Colonic mucosa (tissue), 4 donors: Measurements from ENCODE around the gene ZNF605. TPM values are rescaled to one million over a fixed set of nuclear protein-coding genes. Genes with fewer than 3 reads are reported as not detected.
"Not testable (repeated sequence)": the region's sequence is repeated elsewhere in the genome, so short reads cannot be mapped to it uniquely, and the experiment has no call there.

Experiments used
- DNase-seq: peaks from one replicate; pipeline ENCODE4 v3.0.0-alpha.2; 2020
- H3K27ac ChIP-seq: fragments of 200-600 bp; one replicate; pipeline ENCODE4 v1.8.0; 2021
- H3K27me3 ChIP-seq: fragments of 200-600 bp; one replicate; pipeline ENCODE4 v1.8.0; 2021
- H3K36me3 ChIP-seq: fragments of 200-600 bp; one replicate; pipeline ENCODE4 v1.8.0; 2021
- H3K4me1 ChIP-seq: fragments of 200-600 bp; one replicate; pipeline ENCODE4 v1.8.0; 2021; ENCODE audit warnings: mild to moderate bottlenecking
- H3K4me3 ChIP-seq: fragments of 200-600 bp; one replicate; pipeline ENCODE4 v1.8.0; 2021
- H3K9ac ChIP-seq, 2 donors: one replicate each; pipeline ENCODE4 v1.7.0; 2013; ENCODE audit warnings: control low read depth in 2 of 2, low read depth in 2 of 2, low read length in 2 of 2
- H3K9me3 ChIP-seq: fragments of 200-600 bp; one replicate; pipeline ENCODE4 v1.8.0; 2021
- intact Hi-C: fragments of 100-400 bp; cut with DNase I; formaldehyde crosslinking; loops from one replicate; pipeline ENCODE4 v1.14.1; 2022
- total RNA-seq, 2 donors: library from RNA; stranded (reverse); fragmentation: NEBNext Ultra II Directional in 1 of 2; extraction: Animal tissue kit (Norgen Biotek cat#: 25700) in 1 of 2; gene quantifications; one replicate each; pipeline ENCODE4 v1.2.1, GENCODE V29; 2021
- TF ChIP-seq, protein P1 (sequence below): fragments of 200-600 bp; IDR thresholded peaks from one replicate; pipeline ENCODE4 v1.8.0; 2022; ENCODE audit warnings: antibody characterized with exemption, mild to moderate bottlenecking
- donor health status: healthy.
- donor health status: DM: no; HTN: no; CAD: no.
- donor health status: DM: no; HTN: no; CAD: no.

Gene ZNF605
- total RNA-seq, 2 donors from 2014 or later = 7.5 to 8.3 TPM

DNA sequence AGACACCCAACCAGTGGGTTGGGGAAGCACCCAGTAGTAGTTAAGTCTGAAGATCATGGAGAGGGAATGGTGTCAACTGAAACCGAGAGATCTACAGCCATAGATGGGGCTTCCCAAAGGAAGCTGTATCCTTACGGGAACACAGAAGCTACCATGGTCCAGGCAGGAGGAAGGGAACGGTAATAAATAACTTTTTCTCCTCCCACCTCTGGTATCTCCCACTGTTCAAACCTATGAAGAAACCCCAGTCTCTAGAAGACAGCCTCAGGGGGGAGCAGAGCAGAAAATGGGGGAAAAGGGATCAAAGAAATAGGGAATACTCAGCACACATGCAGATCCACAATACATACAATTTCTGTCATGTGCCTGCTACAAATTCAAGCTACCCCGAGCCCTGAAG, 33.4 kb downstream of the ZNF605 start:
- intact Hi-C loops = no loop called here
- DNase-seq = no peak
- peaks cover 22% of the 10 kb centered on the region for H3K9me3 ChIP-seq
- H3K4me1 ChIP-seq = no peaks in the 10 kb centered on the region
- H3K27ac ChIP-seq = no peak overlapping the region
- TF ChIP-seq, protein P1, sequence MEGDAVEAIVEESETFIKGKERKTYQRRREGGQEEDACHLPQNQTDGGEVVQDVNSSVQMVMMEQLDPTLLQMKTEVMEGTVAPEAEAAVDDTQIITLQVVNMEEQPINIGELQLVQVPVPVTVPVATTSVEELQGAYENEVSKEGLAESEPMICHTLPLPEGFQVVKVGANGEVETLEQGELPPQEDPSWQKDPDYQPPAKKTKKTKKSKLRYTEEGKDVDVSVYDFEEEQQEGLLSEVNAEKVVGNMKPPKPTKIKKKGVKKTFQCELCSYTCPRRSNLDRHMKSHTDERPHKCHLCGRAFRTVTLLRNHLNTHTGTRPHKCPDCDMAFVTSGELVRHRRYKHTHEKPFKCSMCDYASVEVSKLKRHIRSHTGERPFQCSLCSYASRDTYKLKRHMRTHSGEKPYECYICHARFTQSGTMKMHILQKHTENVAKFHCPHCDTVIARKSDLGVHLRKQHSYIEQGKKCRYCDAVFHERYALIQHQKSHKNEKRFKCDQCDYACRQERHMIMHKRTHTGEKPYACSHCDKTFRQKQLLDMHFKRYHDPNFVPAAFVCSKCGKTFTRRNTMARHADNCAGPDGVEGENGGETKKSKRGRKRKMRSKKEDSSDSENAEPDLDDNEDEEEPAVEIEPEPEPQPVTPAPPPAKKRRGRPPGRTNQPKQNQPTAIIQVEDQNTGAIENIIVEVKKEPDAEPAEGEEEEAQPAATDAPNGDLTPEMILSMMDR = no peak
- H3K27me3 ChIP-seq = no peaks in the 10 kb centered on the region
- no peak overlapping the region for H3K9ac ChIP-seq
- no peak overlapping the region for H3K4me3 ChIP-seq
- no peaks in the 10 kb centered on the region for H3K36me3 ChIP-seq

DNA sequence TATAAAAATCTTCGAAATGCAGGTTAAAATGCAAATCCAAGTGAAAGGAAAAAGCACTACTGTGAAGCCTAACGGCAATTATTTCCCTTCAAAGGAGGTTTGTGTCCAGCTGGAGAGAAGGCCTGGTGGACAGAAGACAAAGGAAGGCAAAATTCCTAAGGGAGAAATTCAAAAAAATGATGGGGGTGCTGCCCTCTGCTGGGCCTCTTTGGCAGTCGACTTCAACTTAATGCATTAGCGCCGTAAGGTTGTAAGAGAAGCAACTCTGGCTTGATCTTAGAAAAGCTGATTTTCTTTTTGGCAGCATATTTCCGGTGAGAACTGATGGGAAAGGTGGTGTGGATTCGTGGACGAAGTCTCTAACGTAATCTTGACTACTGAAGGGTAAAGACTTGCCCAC, 34.4 kb downstream of the ZNF605 start:
- no peak overlapping the region for H3K27ac ChIP-seq
- no peak overlapping the region for H3K4me3 ChIP-seq
- H3K36me3 ChIP-seq = no peaks in the 10 kb centered on the region
- no peak overlapping the region for H3K9ac ChIP-seq
- H3K27me3 ChIP-seq = no peaks in the 10 kb centered on the region
- intact Hi-C loops = no loop called here
- H3K4me1 ChIP-seq = no peaks in the 10 kb centered on the region
- peaks cover 22% of the 10 kb centered on the region for H3K9me3 ChIP-seq
- TF ChIP-seq, protein P1 = no peak
- DNase-seq = no peak

DNA sequence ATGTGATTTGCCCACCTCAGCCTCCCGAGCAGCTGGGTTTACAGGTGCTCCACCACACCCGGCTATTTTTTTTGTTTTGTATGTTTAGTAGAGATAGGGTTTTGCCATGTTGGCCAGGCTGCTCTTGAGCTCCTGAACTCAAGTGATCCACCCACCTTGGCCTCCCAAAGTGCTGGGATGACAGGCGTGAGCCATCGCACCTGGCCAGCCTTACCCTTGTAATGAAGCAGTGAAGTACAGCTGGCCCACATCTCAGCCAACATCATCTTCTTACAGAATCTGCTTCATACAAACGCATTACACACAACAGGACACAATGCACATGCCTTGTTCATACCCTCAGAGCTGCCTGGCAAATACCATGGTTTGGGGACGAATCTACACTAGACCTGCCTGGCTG, 37.4 kb downstream of the ZNF605 start:
- no peak overlapping the region for H3K9ac ChIP-seq
- DNase-seq = no peak
- TF ChIP-seq, protein P1 = no peak
- peaks cover 5% of the 10 kb centered on the region for H3K9me3 ChIP-seq
- H3K4me1 ChIP-seq = no peaks in the 10 kb centered on the region
- no peaks in the 10 kb centered on the region for H3K36me3 ChIP-seq
- no peaks in the 10 kb centered on the region for H3K27me3 ChIP-seq
- no peak overlapping the region for H3K4me3 ChIP-seq
- no peak overlapping the region for H3K27ac ChIP-seq
- intact Hi-C loops = no loop called here

DNA sequence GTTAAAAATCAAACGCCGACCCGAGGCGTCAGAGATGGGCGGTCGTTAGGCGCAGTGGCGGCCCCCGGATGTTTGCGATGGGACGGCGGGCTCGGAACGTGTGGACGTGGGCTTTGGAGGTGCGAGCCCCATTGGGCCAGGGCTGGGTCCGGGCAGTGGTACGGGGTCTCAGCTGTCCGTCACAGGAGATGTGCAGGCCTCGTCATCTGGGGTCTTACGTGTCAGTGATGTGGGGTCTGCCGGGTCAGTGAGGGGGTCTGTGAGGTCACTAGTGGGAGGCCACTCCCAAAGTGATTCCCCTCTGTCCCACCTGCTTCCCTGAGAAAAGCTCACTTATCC, 47.1 kb downstream of the ZNF605 start:
- H3K27ac ChIP-seq = peak overlapping the region; percentile 67
- peaks cover 4% of the 10 kb centered on the region for H3K4me1 ChIP-seq
- peak overlapping the region; percentile 56 to 66 for H3K9ac ChIP-seq
- TF ChIP-seq, protein P1 = no peak
- no peak for DNase-seq
- no peaks in the 10 kb centered on the region for H3K27me3 ChIP-seq
- intact Hi-C loops = loop anchor here (10.0 kb wide), 1 partner anchor 144 kb away; the partner anchor contains the start of gene ANKLE2
- no peaks in the 10 kb centered on the region for H3K36me3 ChIP-seq
- H3K4me3 ChIP-seq = peak overlapping the region; percentile 64
- no peaks in the 10 kb centered on the region for H3K9me3 ChIP-seq

DNA sequence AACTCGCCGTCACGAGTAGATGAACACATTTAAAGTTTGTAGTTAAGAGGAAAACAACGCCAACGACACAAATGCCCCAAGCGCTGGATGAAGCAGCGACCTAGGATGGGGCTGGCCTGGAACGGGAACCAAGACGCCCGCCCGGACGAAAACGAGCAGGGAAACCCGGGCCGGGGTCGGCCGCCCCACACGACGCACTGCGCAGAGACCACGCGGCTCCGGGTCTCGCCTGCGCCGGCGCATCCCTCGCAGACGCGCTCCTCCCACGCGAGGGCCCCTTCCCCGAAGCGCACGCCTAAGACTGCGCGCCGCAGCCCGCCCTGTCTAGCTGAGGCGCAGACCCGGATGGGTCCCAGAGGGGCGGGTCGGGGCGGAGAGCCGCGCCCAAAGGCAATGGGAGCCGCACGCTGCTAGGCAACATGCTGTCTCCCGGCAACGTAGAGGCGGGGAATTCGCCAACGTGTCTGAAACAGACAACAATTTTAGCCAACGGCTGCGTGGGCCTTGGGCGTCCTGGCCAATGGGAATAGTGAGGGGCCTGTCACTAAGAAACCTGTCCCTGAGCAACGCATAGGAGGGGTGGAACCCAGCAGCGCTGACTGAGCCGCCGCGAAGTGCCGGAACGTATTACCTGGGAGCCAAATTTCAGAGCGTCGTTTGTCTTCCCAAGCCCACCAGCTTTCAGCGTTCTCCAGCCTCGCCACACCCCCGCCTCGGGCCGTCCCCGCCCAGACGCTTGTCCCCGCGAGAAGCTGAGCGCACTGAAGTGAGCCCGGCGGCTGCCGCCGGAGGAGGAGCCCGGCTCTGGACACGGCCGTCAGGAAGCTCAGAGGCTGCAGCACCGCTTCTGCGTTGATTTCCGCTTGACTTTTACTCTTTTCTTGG, 47.7 kb downstream of the ZNF605 start:
- no peaks in the 10 kb centered on the region for H3K27me3 ChIP-seq
- intact Hi-C loops = loop anchor here (10.0 kb wide), 1 partner anchor 144 kb away; the partner anchor contains the start of gene ANKLE2
- peaks cover 4% of the 10 kb centered on the region for H3K4me1 ChIP-seq
- H3K4me3 ChIP-seq = peak overlapping the region; percentile 64
- no peaks in the 10 kb centered on the region for H3K9me3 ChIP-seq
- no peaks in the 10 kb centered on the region for H3K36me3 ChIP-seq
- peak overlapping the region; percentile 56 to 66 for H3K9ac ChIP-seq
- peak overlapping the region; percentile 67 for H3K27ac ChIP-seq
- TF ChIP-seq, protein P1 = no peak
- DNase-seq = peak; percentile 99

DNA sequence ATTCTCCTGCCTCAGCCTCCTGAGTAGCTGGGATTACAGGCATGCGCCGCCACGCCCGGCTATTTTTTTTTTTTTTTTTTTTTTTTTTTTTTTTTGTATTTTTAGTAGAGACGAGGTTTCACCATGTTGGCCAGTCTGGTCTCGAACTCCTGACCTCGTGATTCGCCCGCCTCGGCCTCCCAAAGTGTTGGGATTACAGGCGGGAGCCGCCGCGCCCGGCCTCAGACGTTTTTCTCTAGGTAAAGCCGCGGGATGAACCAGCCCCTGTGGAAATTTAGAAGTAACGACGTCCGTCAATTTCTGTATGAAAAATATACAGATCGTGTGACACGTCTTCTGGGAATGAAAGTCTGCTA, 48.3 kb downstream of the ZNF605 start:
- peak overlapping the region; percentile 67 for H3K27ac ChIP-seq
- peak overlapping the region; percentile 64 for H3K4me3 ChIP-seq
- H3K36me3 ChIP-seq, H3K4me1 ChIP-seq, H3K27me3 ChIP-seq, DNase-seq, H3K9me3 ChIP-seq: not testable (repeated sequence)
- intact Hi-C loops = loop anchor here (10.0 kb wide), 1 partner anchor 143 kb away; the partner anchor contains the start of gene ANKLE2
- peak overlapping the region in 1 of 2 donors; percentile 66 for H3K9ac ChIP-seq
